K562 (cell line): ENCODE data around the gene C16orf89. TPM values are rescaled to one million over a fixed set of nuclear protein-coding genes. Genes with fewer than 3 reads are reported as not detected.

Source experiments
- ATAC-seq: fragments of 200-7000 bp; cut with Tn5 transposase; 3 replicates; pipeline ENCODE4 v1.9.1; 2020; ENCODE audit warnings: moderate library complexity
- BruUV-seq: library from RNA; stranded (reverse); fragments of 400-500 nt; replicated peaks from 2 replicates; lab custom pipeline; 2021; lab: Mats Ljungman, UMichigan
- CTCF ChIA-PET: fragments of 300-600 bp; formaldehyde crosslinking; extraction: SDS; loops from one replicate; lab custom pipeline; 2021; ENCODE audit warnings: low intra/inter-chr PET ratio; lab: Yijun Ruan, JAX
- POLR2A ChIA-PET: fragments of 300-600, 350-650 bp; sonication (Branson Sonifier 250); formaldehyde crosslinking; extraction: SDS; loops from one replicate; lab custom pipeline; 2021; ENCODE audit warnings: antibody characterized with exemption, inconsistent platforms; lab: Yijun Ruan, JAX
- DNase-seq, 4 experiments: peaks; one replicate each; pipeline versions ENCODE4 v3.0.0 to v3.0.0-alpha.2; 2011 to 2018; ENCODE audit warnings: low spot score in 3 of 4, mixed read lengths in 3 of 4; ENCODE audit errors: extremely low read depth in 1 of 4
- FAIRE-seq: peaks from 2 replicates; lab custom pipeline; 2011; peaks lifted over from hg19 to GRCh38; lab: Jason Lieb, UNC
- H2AFZ ChIP-seq: 2 replicates; pipeline ENCODE4 v1.6.0; 2011; ENCODE audit warnings: low read depth, low read length, control low read depth, inconsistent platforms
- H3K27ac ChIP-seq: fragments of 200-600 bp; 3 replicates; pipeline ENCODE4 v1.8.0; 2011; ENCODE audit warnings: low read depth, mild to moderate bottlenecking, control low read depth, inconsistent platforms, low read length, moderate library complexity, mixed read lengths; ENCODE audit errors: extremely low read depth
- H3K27me3 ChIP-seq, 2 experiments: fragments of 300-600 bp in 1 of 2; 2 replicates in 1 of 2; 3 replicates in 1 of 2; pipeline versions ENCODE4 v1.6.0 to v1.8.0; 2011; ENCODE audit warnings: inconsistent platforms in 2 of 2, low read length in 2 of 2, mild to moderate bottlenecking in 1 of 2, mixed read lengths in 1 of 2, moderate library complexity in 1 of 2; ENCODE audit not compliant: control insufficient read depth in 2 of 2, insufficient read depth in 2 of 2
- H3K36me3 ChIP-seq: fragments of 300-600 bp; 3 replicates; pipeline ENCODE4 v1.8.0; 2011; ENCODE audit warnings: mild to moderate bottlenecking, low read length, inconsistent platforms; ENCODE audit not compliant: control insufficient read depth, insufficient read depth
- H3K4me1 ChIP-seq, 2 experiments: fragments of 200-600 bp in 1 of 2; replicated peaks in 1 of 2; 2 replicates in 1 of 2; 3 replicates in 1 of 2; pipeline versions ENCODE4 v1.5.1 to v1.8.0; 2011; ENCODE audit warnings: inconsistent platforms in 2 of 2, low read length in 2 of 2, mild to moderate bottlenecking in 1 of 2, mixed read lengths in 1 of 2, moderate library complexity in 1 of 2; ENCODE audit not compliant: control insufficient read depth in 2 of 2, insufficient read depth in 2 of 2
- H3K4me2 ChIP-seq: 2 replicates; pipeline ENCODE4 v1.6.1; 2011; ENCODE audit warnings: low read length, control low read depth, inconsistent platforms, mixed read lengths; ENCODE audit not compliant: insufficient read depth
- H3K4me3 ChIP-seq: fragments of 200-600 bp; sonication (generic), shearing (Covaris generic); 2 replicates; pipeline ENCODE4 v1.5.1; 2016; ENCODE audit warnings: control low read depth, inconsistent platforms
- H3K79me2 ChIP-seq: fragments of 200-600 bp; 3 replicates; pipeline ENCODE4 v1.8.0; 2011; ENCODE audit warnings: low read length, inconsistent platforms; ENCODE audit not compliant: control insufficient read depth, insufficient read depth
- H3K9ac ChIP-seq, 2 experiments: 2 replicates each; pipeline versions ENCODE4 v1.6.0 to v1.6.1; 2011; ENCODE audit warnings: low read depth in 2 of 2, low read length in 2 of 2, control low read depth in 1 of 2, inconsistent platforms in 1 of 2, mild to moderate bottlenecking in 1 of 2, mixed read lengths in 1 of 2; ENCODE audit not compliant: insufficient read depth in 1 of 2
- H3K9me1 ChIP-seq: one replicate; pipeline ENCODE4 v1.6.0; 2011; ENCODE audit warnings: inconsistent platforms, mild to moderate bottlenecking, low read length, moderate library complexity; ENCODE audit not compliant: control insufficient read depth, insufficient read depth
- H3K9me3 ChIP-seq: replicated peaks from 2 replicates; pipeline ENCODE4 v1.5.1; 2011; ENCODE audit warnings: low read depth, low read length, inconsistent platforms; ENCODE audit not compliant: control insufficient read depth, insufficient read depth
- H4K20me1 ChIP-seq: replicated peaks from 2 replicates; pipeline ENCODE4 v1.6.1; 2011; ENCODE audit warnings: low read length, inconsistent platforms, mixed read lengths; ENCODE audit not compliant: control insufficient read depth, insufficient read depth
- BDP1 ChIP-seq: IDR thresholded peaks from 3 replicates; pipeline ENCODE4 v1.6.1; 2011; ENCODE audit not compliant: insufficient read length, insufficient read depth
- DACH1 ChIP-seq: fragments of 450-650 bp; IDR thresholded peaks from 2 replicates; pipeline ENCODE4 v1.6.1; 2018; ENCODE audit not compliant: partially characterized antibody
- GATA2 ChIP-seq: sonication (generic); formaldehyde crosslinking; IDR thresholded peaks from 2 replicates; pipeline ENCODE4 v1.4.0; 2020; ENCODE audit warnings: mild to moderate bottlenecking, missing genetic modification reagents
- KDM1A ChIP-seq, 2 experiments: fragments of 450-650 bp; IDR thresholded peaks; 2 replicates each; pipeline ENCODE4 v1.6.1; 2016; ENCODE audit warnings: mild to moderate bottlenecking in 2 of 2
- KLF13 ChIP-seq: fragments of 450-650 bp; IDR thresholded peaks from 2 replicates; pipeline ENCODE4 v1.6.1; 2016; ENCODE audit warnings: missing genetic modification characterization, low read depth, mild to moderate bottlenecking, missing compliant biosample characterization, moderate library complexity, borderline replicate concordance
- OTX1 ChIP-seq: fragments of 450-650 bp; formaldehyde crosslinking; IDR thresholded peaks from 2 replicates; pipeline ENCODE4 v1.4.0; 2022; ENCODE audit warnings: mild to moderate bottlenecking
- PHF20 ChIP-seq: fragments of 450-650 bp; IDR thresholded peaks from 2 replicates; pipeline ENCODE4 v1.6.1; 2018; ENCODE audit not compliant: partially characterized antibody
- PPARD ChIP-seq: fragments of 250-450 bp; sonication (Bioruptor Pico); IDR thresholded peaks from 2 replicates; pipeline ENCODE4 v1.8.0; 2022; ENCODE audit warnings: inconsistent platforms, mild to moderate bottlenecking, moderate library complexity
- RBM17 ChIP-seq: fragments of 200-400 bp; formaldehyde crosslinking; IDR thresholded peaks from 2 replicates; pipeline ENCODE4 v1.6.1; 2017; ENCODE audit warnings: low read depth, mild to moderate bottlenecking, low read length, borderline replicate concordance
- SRSF3 ChIP-seq: fragments of 200-400 bp; formaldehyde crosslinking; IDR thresholded peaks from 2 replicates; pipeline ENCODE4 v1.6.1; 2016; ENCODE audit warnings: mild to moderate bottlenecking, low read length, moderate library complexity; ENCODE audit not compliant: insufficient read depth
- TAF15 ChIP-seq: fragments of 200-400 bp; formaldehyde crosslinking; IDR thresholded peaks from 2 replicates; pipeline ENCODE4 v1.6.1; 2017; ENCODE audit warnings: mild to moderate bottlenecking, low read depth, low read length, moderate library complexity
- TCF7 ChIP-seq: sonication (generic); IDR thresholded peaks from 2 replicates; pipeline ENCODE4 v1.6.1; 2016; ENCODE audit warnings: antibody characterized with exemption, borderline replicate concordance
- ZBTB17 ChIP-seq: fragments of 450-650 bp; formaldehyde crosslinking; IDR thresholded peaks from 2 replicates; pipeline ENCODE4 v1.4.0; 2020; ENCODE audit warnings: mild to moderate bottlenecking
- ZFP36 ChIP-seq: fragments of 150-350 bp; IDR thresholded peaks from 2 replicates; pipeline ENCODE4 v1.6.1; 2018; ENCODE audit warnings: low read length, low read depth; ENCODE audit not compliant: partially characterized antibody
- ZNF79 ChIP-seq: fragments of 250-450 bp; sonication (Bioruptor Pico); IDR thresholded peaks from 2 replicates; pipeline ENCODE4 v1.4.0; 2020; ENCODE audit warnings: low read depth, mild to moderate bottlenecking, moderate library complexity
- WGBS: fragments of 100-300 bp; shearing (Covaris generic); methylation state at CpG from one replicate; pipeline ENCODE4 v1.1.6; 2016; ENCODE audit warnings: low coverage, mixed read lengths; ENCODE audit not compliant: insufficient coverage; ENCODE audit errors: missing lambda C conversion rate; 5-methylcytosine and 5-hydroxymethylcytosine counted together
- in situ Hi-C: fragments of 300-500 bp; cut with MboI; formaldehyde crosslinking; loops from 4 replicates; pipeline ENCODE4 v1.15.0; 2018; ENCODE audit warnings: inconsistent platforms, mixed read lengths
- intact Hi-C: fragments of 100-400 bp; cut with micrococcal nuclease; formaldehyde crosslinking; loops from 2 replicates; pipeline ENCODE4 v1.14.2; 2022
- polyA plus RNA-seq, 8 experiments: library from polyadenylated mRNA; depleted of rRNA in 4 of 8; stranded (reverse) in 5 of 8; unstranded in 3 of 8; fragments of >200 nt; fragmentation: Nextera tagmentation in 2 of 8; fragmentation: Illumina TruSeq in 1 of 8; extraction: Ambion mirVana in 2 of 8; extraction: Trizol in 1 of 8; gene quantifications; 2 replicates each; pipeline versions ENCODE4 v1.2.1 to v1.2.3, GENCODE V29; 2011 to 2014; ENCODE audit warnings: inconsistent platforms in 1 of 8, missing spikeins in 1 of 8
- total RNA-seq, 7 experiments: library from RNA; depleted of rRNA in 6 of 7; stranded (reverse); fragments of >200 nt in 6 of 7; fragmentation: Illumina TruSeq in 2 of 7; extraction: Trizol in 2 of 7; gene quantifications; 2 replicates each; pipeline versions ENCODE4 v1.2.1 to v1.2.3, GENCODE V29; 2011 to 2021; ENCODE audit warnings: low replicate concordance in 1 of 7
- TF ChIP-seq, protein P1 (sequence below): fragments of 250-450 bp; sonication (Bioruptor Pico); IDR thresholded peaks from 2 replicates; pipeline ENCODE4 v1.9.0; 2021; ENCODE audit warnings: mild to moderate bottlenecking
- TF ChIP-seq, protein P2 (sequence below): fragments of 250-450 bp; sonication (Bioruptor Pico); IDR thresholded peaks from 2 replicates; pipeline ENCODE4 v1.5.0; 2020; ENCODE audit warnings: mild to moderate bottlenecking, borderline replicate concordance
- TF ChIP-seq, protein P3 (sequence below): sonication (generic); formaldehyde crosslinking; IDR thresholded peaks from 2 replicates; pipeline ENCODE4 v1.5.0; 2020; ENCODE audit warnings: missing genetic modification reagents

Gene C16orf89
- total and polyA plus RNA-seq, 9 of the 15 experiments (the other 6 are each of a cell fraction or from before 2014, with no cell fraction given) = not detected

DNA sequence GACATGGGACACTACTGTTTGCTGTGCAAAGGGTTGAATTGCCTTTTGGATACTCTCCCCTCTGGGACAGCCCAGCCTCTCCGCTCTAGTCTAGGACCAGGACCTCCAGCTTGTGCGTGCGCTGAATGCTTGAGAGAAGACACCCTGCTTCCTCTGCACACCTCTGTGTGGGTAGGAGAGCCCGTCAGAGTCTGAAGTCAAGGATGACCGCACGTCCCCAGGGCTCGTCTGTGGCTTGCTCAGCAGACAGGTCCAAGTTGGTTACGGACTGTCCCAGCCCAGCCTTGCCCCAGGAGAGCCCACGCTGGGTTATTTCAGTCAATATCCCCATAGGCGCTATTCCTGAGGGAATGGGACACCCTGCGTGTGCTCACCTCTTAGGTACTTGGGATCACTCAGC lies 3.7 kb downstream of the C16orf89 start:
- peaks cover 29 to 65% of the 10 kb centered on the region in 2 experiments; a peak in 4 of 5 replicates for H3K27me3 ChIP-seq
- in situ Hi-C loops = no loop called here
- no peak for DNase-seq
- no peak overlapping the region for H3K4me2 ChIP-seq
- no peak overlapping the region for H3K9ac ChIP-seq
- BruUV-seq = no TSS peak
- no peak overlapping the region for H2AFZ ChIP-seq
- intact Hi-C loops = no loop called here
- H3K9me3 ChIP-seq = no peaks in the 10 kb centered on the region
- H3K4me1 ChIP-seq = peaks cover 0 to 5% of the 10 kb centered on the region in 2 experiments; a peak in 2 of 5 replicates
- TF ChIP-seq TCF7 = no peak
- TF ChIP-seq KLF13 (tag) = no peak
- no peak for TF ChIP-seq OTX1 (CRISPR knock-in tag)
- TF ChIP-seq, protein P1, sequence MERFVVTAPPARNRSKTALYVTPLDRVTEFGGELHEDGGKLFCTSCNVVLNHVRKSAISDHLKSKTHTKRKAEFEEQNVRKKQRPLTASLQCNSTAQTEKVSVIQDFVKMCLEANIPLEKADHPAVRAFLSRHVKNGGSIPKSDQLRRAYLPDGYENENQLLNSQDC (CRISPR knock-in tag) = no peak
- TF ChIP-seq ZNF79 (CRISPR knock-in tag) = no peak
- TF ChIP-seq, protein P2, sequence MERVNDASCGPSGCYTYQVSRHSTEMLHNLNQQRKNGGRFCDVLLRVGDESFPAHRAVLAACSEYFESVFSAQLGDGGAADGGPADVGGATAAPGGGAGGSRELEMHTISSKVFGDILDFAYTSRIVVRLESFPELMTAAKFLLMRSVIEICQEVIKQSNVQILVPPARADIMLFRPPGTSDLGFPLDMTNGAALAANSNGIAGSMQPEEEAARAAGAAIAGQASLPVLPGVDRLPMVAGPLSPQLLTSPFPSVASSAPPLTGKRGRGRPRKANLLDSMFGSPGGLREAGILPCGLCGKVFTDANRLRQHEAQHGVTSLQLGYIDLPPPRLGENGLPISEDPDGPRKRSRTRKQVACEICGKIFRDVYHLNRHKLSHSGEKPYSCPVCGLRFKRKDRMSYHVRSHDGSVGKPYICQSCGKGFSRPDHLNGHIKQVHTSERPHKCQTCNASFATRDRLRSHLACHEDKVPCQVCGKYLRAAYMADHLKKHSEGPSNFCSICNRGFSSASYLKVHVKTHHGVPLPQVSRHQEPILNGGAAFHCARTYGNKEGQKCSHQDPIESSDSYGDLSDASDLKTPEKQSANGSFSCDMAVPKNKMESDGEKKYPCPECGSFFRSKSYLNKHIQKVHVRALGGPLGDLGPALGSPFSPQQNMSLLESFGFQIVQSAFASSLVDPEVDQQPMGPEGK (CRISPR knock-in tag) = no peak
- TF ChIP-seq SRSF3 = no peak
- no peak for TF ChIP-seq PPARD (CRISPR knock-in tag)
- no peak for TF ChIP-seq DACH1
- TF ChIP-seq PHF20 = no peak
- no peak for TF ChIP-seq ZFP36
- TF ChIP-seq, protein P3, sequence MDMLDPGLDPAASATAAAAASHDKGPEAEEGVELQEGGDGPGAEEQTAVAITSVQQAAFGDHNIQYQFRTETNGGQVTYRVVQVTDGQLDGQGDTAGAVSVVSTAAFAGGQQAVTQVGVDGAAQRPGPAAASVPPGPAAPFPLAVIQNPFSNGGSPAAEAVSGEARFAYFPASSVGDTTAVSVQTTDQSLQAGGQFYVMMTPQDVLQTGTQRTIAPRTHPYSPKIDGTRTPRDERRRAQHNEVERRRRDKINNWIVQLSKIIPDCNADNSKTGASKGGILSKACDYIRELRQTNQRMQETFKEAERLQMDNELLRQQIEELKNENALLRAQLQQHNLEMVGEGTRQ (CRISPR knock-in tag) = no peak
- TF ChIP-seq TAF15 = no peak
- no peak for TF ChIP-seq RBM17
- no peak for TF ChIP-seq ZBTB17 (CRISPR knock-in tag)
- TF ChIP-seq KDM1A (IDR thresholded peaks at IDR 0.05) = no peak
- TF ChIP-seq BDP1 = no peak
- no peak for TF ChIP-seq GATA2 (CRISPR knock-in tag)
- TF ChIP-seq, all 486 proteins: peak for 0
- ChIA-PET CTCF (no interaction called here), POLR2A (no interaction called here)
- no peaks in the 10 kb centered on the region for H3K36me3 ChIP-seq
- 4% methylated on average over 11 of the region's 11 CpGs for WGBS
- H4K20me1 ChIP-seq = 0 out of 2 replicates have a peak, but pooled peaks cover 4% of the 10 kb centered on the region
- H3K4me3 ChIP-seq = no peak overlapping the region
- no peak for ATAC-seq
- H3K9me1 ChIP-seq = no peaks in the 10 kb centered on the region
- no peak for FAIRE-seq
- H3K27ac ChIP-seq = no peak overlapping the region
- no peaks in the 10 kb centered on the region for H3K79me2 ChIP-seq
